Measurements from ENCODE around the gene TNS3. TPM values are rescaled to one million over a fixed set of nuclear protein-coding genes. Genes with fewer than 3 reads are reported as not detected.

Gene TNS3
- total and polyA plus RNA-seq, 2 donors (not counting 1 experiment from before 2014, with no cell fraction given): 11.4 to 77.5 TPM

GRCh38 chr7:47443049-47443448 is 138.9 kb downstream of the TNS3 start:
- Mint-ChIP-seq H3K9me3 (ENCODE audit: insufficient read depth) (no peaks in the 10 kb centered on the region), H3K27ac (no peak overlapping the region), H3K4me1 (peaks cover 16% of the 10 kb centered on the region), H3K4me3 (no peak overlapping the region), H3K27me3 (no peaks in the 10 kb centered on the region)
- DNase-seq (no peak), ATAC-seq (ENCODE audit: low read depth) (no peak)
- Histone ChIP-seq H3K4me3 (ENCODE audit: control extremely low read depth in 1 of 5, extremely low read depth in 1 of 5, insufficient read depth in 1 of 5, low read depth in 2 of 5, low read length in 4 of 5) (no peak overlapping the region), H3K27ac (ENCODE audit: low read length in 2 of 2) (no peak overlapping the region), H3K9ac (ENCODE audit: low read length) (no peak overlapping the region), H3K27me3 (replicated peaks in 1 of 4; ENCODE audit: control extremely low read depth in 1 of 4, control insufficient read depth in 3 of 4, insufficient read depth in 4 of 4, low read length in 3 of 4) (no peaks in the 10 kb centered on the region), H3K36me3 (replicated peaks in 1 of 2; ENCODE audit: control extremely low read depth in 1 of 2, control insufficient read depth in 1 of 2, extremely low read depth in 1 of 2, insufficient read depth in 2 of 2, low read length in 1 of 2) (peaks cover 2 to 21% of the 10 kb centered on the region in 2 experiments), H3K79me2 (ENCODE audit: control insufficient read depth, insufficient read depth, low read length) (peaks cover 2% of the 10 kb centered on the region), H4K20me1 (ENCODE audit: control insufficient read depth, insufficient read depth, low read length, poor library complexity, severe bottlenecking) (no peaks in the 10 kb centered on the region), H3K9me3 (ENCODE audit: control extremely low read depth in 1 of 3, control insufficient read depth in 2 of 3, insufficient read depth in 1 of 3, low read length in 2 of 3) (no peaks in the 10 kb centered on the region), H2AFZ (ENCODE audit: insufficient read depth, low read depth, low read length, poor library complexity, severe bottlenecking) (no peak overlapping the region), H3K4me1 (ENCODE audit: control insufficient read depth in 2 of 2, insufficient read depth in 2 of 2, low read length in 2 of 2) (peaks cover 0 to 5% of the 10 kb centered on the region in 2 donors), H3K4me2 (replicated peaks; ENCODE audit: low read depth, low read length, poor library complexity, severe bottlenecking) (no peak overlapping the region)
- ChIA-PET CTCF (interaction anchor here (0.8 to 5.5 kb wide), 4 partner anchors 71 to 495 kb away, joined by 3 to 43 read pairs (median 6); no protein-coding TSS in a partner anchor), POLR2A (interaction anchor here (0.7 kb wide), 1 partner anchor 18 kb away, joined by 3 read pairs; no protein-coding TSS in a partner anchor)
- TF ChIP-seq EZH2 (IDR thresholded peaks at IDR 0.05; ENCODE audit: borderline replicate concordance, insufficient read depth, low read depth, low read length, poor library complexity, severe bottlenecking): no peak
- TF ChIP-seq CTCF (IDR thresholded peaks at IDR 0.05): no peak
- WGBS (ENCODE audit: insufficient coverage): 97% methylated on average over 6 of the region's 8 CpGs
- intact Hi-C loops (cut with micrococcal nuclease): no loop called here

GRCh38 chr7:47442605-47442865 is 139.4 kb downstream of the TNS3 start:
- ChIA-PET CTCF (interaction anchor here (1.0 to 5.5 kb wide), 2 partner anchors 71 to 377 kb away, joined by 3 to 43 read pairs; no protein-coding TSS in a partner anchor), POLR2A (no interaction called here)
- H3K4me2 ChIP-seq (replicated peaks; ENCODE audit: low read depth, low read length, poor library complexity, severe bottlenecking): no peak overlapping the region
- intact Hi-C loops (cut with micrococcal nuclease): no loop called here
- no peaks in the 10 kb centered on the region for H3K27me3 ChIP-seq (replicated peaks in 1 of 4; ENCODE audit: control extremely low read depth in 1 of 4, control insufficient read depth in 3 of 4, insufficient read depth in 4 of 4, low read length in 3 of 4)
- Mint-ChIP-seq H3K27ac (no peak overlapping the region), H3K4me1 (peaks cover 16% of the 10 kb centered on the region), H3K4me3 (no peak overlapping the region), H3K27me3 (no peaks in the 10 kb centered on the region), H3K9me3 (ENCODE audit: insufficient read depth) (no peaks in the 10 kb centered on the region)
- H3K9me3 ChIP-seq (ENCODE audit: control extremely low read depth in 1 of 3, control insufficient read depth in 2 of 3, insufficient read depth in 1 of 3, low read length in 2 of 3): no peaks in the 10 kb centered on the region
- peaks cover 0 to 5% of the 10 kb centered on the region in 2 donors for H3K4me1 ChIP-seq (ENCODE audit: control insufficient read depth in 2 of 2, insufficient read depth in 2 of 2, low read length in 2 of 2)
- peaks cover 2 to 22% of the 10 kb centered on the region in 2 experiments for H3K36me3 ChIP-seq (replicated peaks in 1 of 2; ENCODE audit: control extremely low read depth in 1 of 2, control insufficient read depth in 1 of 2, extremely low read depth in 1 of 2, insufficient read depth in 2 of 2, low read length in 1 of 2)
- H3K4me3 ChIP-seq (ENCODE audit: control extremely low read depth in 1 of 5, extremely low read depth in 1 of 5, insufficient read depth in 1 of 5, low read depth in 2 of 5, low read length in 4 of 5): no peak overlapping the region
- TF ChIP-seq CTCF (IDR thresholded peaks at IDR 0.05): no peak
- no peak for TF ChIP-seq EZH2 (IDR thresholded peaks at IDR 0.05; ENCODE audit: borderline replicate concordance, insufficient read depth, low read depth, low read length, poor library complexity, severe bottlenecking)
- WGBS (ENCODE audit: insufficient coverage): 97% methylated on average over 3 of the region's 4 CpGs
- DNase-seq (no peak), ATAC-seq (ENCODE audit: low read depth) (no peak)
- H3K79me2 ChIP-seq (ENCODE audit: control insufficient read depth, insufficient read depth, low read length): peaks cover 2% of the 10 kb centered on the region
- no peaks in the 10 kb centered on the region for H4K20me1 ChIP-seq (ENCODE audit: control insufficient read depth, insufficient read depth, low read length, poor library complexity, severe bottlenecking)
- H3K27ac ChIP-seq (ENCODE audit: low read length in 2 of 2): no peak overlapping the region
- H2AFZ ChIP-seq (ENCODE audit: insufficient read depth, low read depth, low read length, poor library complexity, severe bottlenecking): no peak overlapping the region
- H3K9ac ChIP-seq (ENCODE audit: low read length): no peak overlapping the region

Data from B cell (primary cell).